AG04449 (cell line): ENCODE measurements around the gene CIART.
"Not testable (repeated sequence)": the region's sequence is repeated elsewhere in the genome, so short reads cannot be mapped to it uniquely, and the experiment has no call there.

Experiments
- CTCF ChIA-PET: fragments of 350-600 bp; formaldehyde crosslinking; extraction: SDS; loops from one replicate; lab custom pipeline; 2021; ENCODE audit warnings: antibody characterized with exemption; lab: Yijun Ruan, JAX
- POLR2A ChIA-PET: fragments of 400-600, 350-600 bp; formaldehyde crosslinking; extraction: SDS; loops from one replicate; lab custom pipeline; 2020; ENCODE audit warnings: antibody characterized with exemption, inconsistent platforms; lab: Yijun Ruan, JAX
- DNase-seq: peaks from one replicate; pipeline ENCODE4 v3.0.0-alpha.2; 2010; ENCODE audit warnings: low read depth, low spot score
- H3K4me3 ChIP-seq: 2 replicates; pipeline ENCODE4 v1.5.1; 2011; ENCODE audit warnings: low read depth, mild to moderate bottlenecking, control low read depth, low read length
- TF ChIP-seq, protein P1 (sequence below): IDR thresholded peaks from one replicate; pipeline ENCODE4 v1.5.1; 2011; ENCODE audit warnings: mild to moderate bottlenecking, moderate library complexity, low read length, control low read depth, inconsistent platforms; ENCODE audit not compliant: insufficient read depth; ENCODE audit errors: missing control alignments

Gene CIART

DNA sequence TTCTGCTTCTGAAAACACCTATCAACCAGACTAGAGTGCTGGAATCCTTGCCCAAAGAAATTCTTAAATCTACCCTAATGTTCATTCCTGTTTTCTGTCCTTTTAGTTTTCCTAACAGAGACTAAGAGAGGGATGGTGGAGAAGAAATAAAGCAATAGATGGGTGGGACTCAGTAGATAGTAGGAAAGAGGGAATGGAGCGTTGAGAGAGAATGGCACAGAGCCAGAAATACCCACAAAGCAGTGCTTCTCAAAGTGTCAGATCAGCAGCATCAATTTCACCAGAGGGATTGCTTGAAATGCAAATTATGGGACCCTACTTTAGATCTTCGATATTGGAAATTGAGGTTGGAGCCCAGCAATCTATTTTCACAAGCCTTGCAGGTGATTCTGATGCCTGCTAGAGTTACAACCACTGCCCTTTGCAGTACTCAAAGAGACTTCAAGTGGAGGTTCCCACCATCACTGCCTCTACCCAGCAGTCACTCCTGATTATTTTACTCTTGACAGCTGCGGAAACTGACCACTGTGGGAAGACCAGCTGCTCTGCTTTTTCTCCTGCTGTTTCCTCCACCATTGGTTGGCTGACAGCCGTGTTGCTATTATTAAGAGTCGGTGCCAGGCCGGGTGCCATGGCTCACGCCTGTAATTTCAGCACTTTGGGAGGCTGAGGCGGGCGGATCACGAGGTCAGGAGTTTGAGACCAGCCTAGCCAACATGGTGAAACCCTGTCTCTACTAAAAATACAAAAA lies 27.6 kb downstream of the CIART start:
- ChIA-PET POLR2A (no interaction called here), CTCF (no interaction called here)
- no peak overlapping the region for H3K4me3 ChIP-seq
- no peak for DNase-seq
- TF ChIP-seq, protein P1, sequence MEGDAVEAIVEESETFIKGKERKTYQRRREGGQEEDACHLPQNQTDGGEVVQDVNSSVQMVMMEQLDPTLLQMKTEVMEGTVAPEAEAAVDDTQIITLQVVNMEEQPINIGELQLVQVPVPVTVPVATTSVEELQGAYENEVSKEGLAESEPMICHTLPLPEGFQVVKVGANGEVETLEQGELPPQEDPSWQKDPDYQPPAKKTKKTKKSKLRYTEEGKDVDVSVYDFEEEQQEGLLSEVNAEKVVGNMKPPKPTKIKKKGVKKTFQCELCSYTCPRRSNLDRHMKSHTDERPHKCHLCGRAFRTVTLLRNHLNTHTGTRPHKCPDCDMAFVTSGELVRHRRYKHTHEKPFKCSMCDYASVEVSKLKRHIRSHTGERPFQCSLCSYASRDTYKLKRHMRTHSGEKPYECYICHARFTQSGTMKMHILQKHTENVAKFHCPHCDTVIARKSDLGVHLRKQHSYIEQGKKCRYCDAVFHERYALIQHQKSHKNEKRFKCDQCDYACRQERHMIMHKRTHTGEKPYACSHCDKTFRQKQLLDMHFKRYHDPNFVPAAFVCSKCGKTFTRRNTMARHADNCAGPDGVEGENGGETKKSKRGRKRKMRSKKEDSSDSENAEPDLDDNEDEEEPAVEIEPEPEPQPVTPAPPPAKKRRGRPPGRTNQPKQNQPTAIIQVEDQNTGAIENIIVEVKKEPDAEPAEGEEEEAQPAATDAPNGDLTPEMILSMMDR: no peak

DNA sequence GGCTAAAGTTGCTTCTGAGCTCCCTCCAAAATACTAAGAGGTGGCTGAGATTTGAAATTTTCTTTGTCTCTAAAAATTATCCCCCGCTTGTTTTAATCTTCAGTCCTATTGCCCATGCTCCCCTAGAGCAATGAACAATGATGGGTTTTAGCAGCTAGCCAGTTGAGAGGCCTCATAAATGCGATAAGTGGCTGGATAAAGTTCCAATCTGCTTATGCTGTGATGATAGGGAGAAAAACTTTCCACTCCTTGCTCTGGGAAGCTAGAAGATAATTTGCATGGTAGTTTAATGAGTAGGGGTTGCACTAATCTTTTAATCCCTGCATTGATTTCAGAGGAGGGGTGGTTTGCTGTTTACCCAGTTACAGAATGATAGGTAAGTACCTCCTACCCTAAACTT lies 29.4 kb downstream of the CIART start:
- DNase-seq: no peak
- CTCF ChIA-PET: interaction anchor here (1.5 kb wide), 1 partner anchor 56 kb away, joined by 4 read pairs; no protein-coding TSS in a partner anchor
- TF ChIP-seq, protein P1: no peak
- no peak overlapping the region for H3K4me3 ChIP-seq
- POLR2A ChIA-PET: no interaction called here

DNA sequence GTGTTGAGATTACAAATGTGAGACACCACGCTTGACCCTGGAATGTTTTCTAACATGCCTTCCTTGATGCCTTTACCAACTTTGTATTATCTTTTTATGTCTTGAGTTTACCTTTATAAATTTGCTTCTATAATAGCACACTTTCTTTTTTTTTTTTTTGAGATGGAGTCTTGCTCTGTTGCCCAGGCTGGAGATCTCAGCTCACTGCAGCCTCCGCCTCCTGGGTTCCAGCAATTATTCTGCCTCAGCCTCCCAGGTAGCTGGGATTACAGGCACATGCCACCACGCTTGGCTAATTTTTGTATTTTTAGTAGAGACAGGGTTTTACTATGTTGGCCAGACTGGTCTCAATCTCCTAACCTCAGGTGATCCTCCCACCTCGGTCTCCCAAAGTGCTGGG lies 32.3 kb downstream of the CIART start:
- not testable (repeated sequence) for H3K4me3 ChIP-seq, DNase-seq
- ChIA-PET POLR2A (interaction anchor here (0.6 kb wide), 1 partner anchor 16 kb away, joined by 3 read pairs; no protein-coding TSS in a partner anchor), CTCF (interaction anchor here (1.3 kb wide), 1 partner anchor 59 kb away, joined by 3 read pairs; no protein-coding TSS in a partner anchor)

DNA sequence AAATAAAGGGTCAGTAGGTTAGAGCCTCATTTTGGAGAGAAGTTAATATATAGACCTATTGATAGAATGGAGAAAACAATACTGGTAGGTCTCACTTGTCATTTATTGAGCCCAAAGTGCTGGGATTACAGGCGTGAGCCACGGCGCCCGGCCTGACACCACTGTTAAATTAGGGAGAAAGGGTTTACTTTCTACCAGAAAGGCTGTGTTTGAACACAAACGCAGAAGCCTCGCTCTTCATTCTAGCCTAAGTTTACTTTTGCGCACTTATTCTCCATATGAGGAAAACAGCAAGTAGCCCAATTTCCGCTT lies 38.3 kb downstream of the CIART start:
- ChIA-PET CTCF (interaction anchor here (4.6 kb wide), 1 partner anchor 65 kb away, joined by 20 read pairs; no protein-coding TSS in a partner anchor), POLR2A (no interaction called here)
- no peak for DNase-seq
- TF ChIP-seq, protein P1: no peak
- peak overlapping the region; percentile 97 for H3K4me3 ChIP-seq

DNA sequence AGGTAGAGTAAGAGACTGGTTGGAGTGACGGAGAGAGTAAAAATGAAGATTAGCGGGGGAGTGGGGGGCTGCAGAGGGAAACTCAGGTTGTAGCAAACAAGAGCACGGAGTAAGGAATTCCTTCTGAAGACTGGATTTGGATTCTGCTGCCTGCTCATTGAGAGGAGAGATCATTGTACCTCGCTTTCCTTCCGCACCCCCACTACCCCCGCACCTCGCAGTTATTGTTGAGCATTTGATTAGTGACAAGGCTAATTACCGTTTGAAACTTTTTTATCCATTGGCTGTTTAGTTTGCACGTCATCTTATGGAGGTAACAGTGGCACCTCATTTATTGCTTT lies 39.4 kb downstream of the CIART start:
- CTCF ChIA-PET: interaction anchor here (4.6 kb wide), 1 partner anchor 66 kb away, joined by 20 read pairs; no protein-coding TSS in a partner anchor
- TF ChIP-seq, protein P1: no peak
- POLR2A ChIA-PET: no interaction called here
- peak overlapping the region; percentile 97 for H3K4me3 ChIP-seq
- no peak for DNase-seq

DNA sequence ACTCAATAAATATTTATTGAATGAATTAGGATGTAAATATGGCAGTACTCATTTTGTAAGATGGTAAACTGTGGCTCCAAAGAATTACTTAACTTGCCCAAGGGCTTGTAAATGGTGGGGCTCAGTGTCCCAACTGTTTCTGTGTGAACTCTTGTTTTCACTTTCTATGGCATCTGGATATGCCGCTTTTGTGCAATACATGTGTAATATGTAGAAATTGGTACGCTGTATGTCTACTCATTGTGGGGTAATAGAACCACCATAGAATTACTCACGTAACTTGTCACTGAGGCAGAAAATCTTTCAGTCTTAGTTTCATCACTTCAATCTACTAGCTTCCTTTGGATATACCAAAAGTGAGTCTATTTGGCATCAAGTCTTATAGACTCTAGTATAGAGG lies 40.0 kb downstream of the CIART start:
- peak overlapping the region; percentile 97 for H3K4me3 ChIP-seq
- CTCF ChIA-PET: interaction anchor here (4.6 kb wide), 1 partner anchor 67 kb away, joined by 20 read pairs; no protein-coding TSS in a partner anchor
- TF ChIP-seq, protein P1: no peak
- DNase-seq: no peak
- POLR2A ChIA-PET: interaction anchor here (0.6 kb wide), 1 partner anchor 18 kb away, joined by 3 read pairs; no protein-coding TSS in a partner anchor
